Measurements from ENCODE around the gene AUTS2. TPM values are rescaled to one million over a fixed set of nuclear protein-coding genes. Genes with fewer than 3 reads are reported as not detected.

AUTS2 gene
- total and polyA plus RNA-seq, 2 of the 8 experiments (the other 6 are each of a cell fraction or from before 2014, with no cell fraction given): 25.9 to 101 TPM

- POLR2A ChIA-PET (ENCODE audit: partially characterized antibody): no interaction called here
- Histone ChIP-seq H3K23me2 (ENCODE audit: low read depth, low read length) (no peaks in the 10 kb centered on the region), H2AK5ac (ENCODE audit: low read depth, low read length) (no peak overlapping the region; the same call in 1 of the 2 replicates), H4K8ac (ENCODE audit: extremely low read depth, insufficient read depth, low read length) (no peak overlapping the region), H4K91ac (replicated peaks; ENCODE audit: insufficient read length, low read length) (no peak overlapping the region), H3K4me1 (replicated peaks in 1 of 4; ENCODE audit: control insufficient read depth in 3 of 4, insufficient read depth in 4 of 4, low read length in 3 of 4) (peaks cover 8 to 29% (median 13%) of the 10 kb centered on the region in 4 experiments; a peak in 6 of 7 replicates), H3K18ac (ENCODE audit: extremely low read depth, low read length) (no peak overlapping the region), H2BK15ac (ENCODE audit: low read length) (peak overlapping the region; percentile 21; the same call in 1 of the 2 replicates), H3K23ac (ENCODE audit: insufficient read length) (no peak overlapping the region), H3K27me3 (replicated peaks in 1 of 4; ENCODE audit: control insufficient read depth in 3 of 4, extremely low read depth in 1 of 4, insufficient read depth in 3 of 4, low read length in 3 of 4) (no peaks in the 10 kb centered on the region), H2BK20ac (ENCODE audit: low read length) (peak overlapping the region; percentile 96), H3K27ac (ENCODE audit: low read depth, low read length) (no peak overlapping the region), H3K79me2 (ENCODE audit: control insufficient read depth in 1 of 2, insufficient read depth in 2 of 2, low read length in 2 of 2) (no peaks in the 10 kb centered on the region), H2BK120ac (replicated peaks; ENCODE audit: low read depth, low read length) (no peak overlapping the region), H4K20me1 (replicated peaks in 1 of 2; ENCODE audit: control insufficient read depth in 1 of 2, insufficient read depth in 2 of 2, low read length in 2 of 2) (no peaks in the 10 kb centered on the region), H3K9ac (replicated peaks in 1 of 4; ENCODE audit: extremely low read depth in 1 of 4, low read depth in 3 of 4, low read length in 3 of 4) (no peak overlapping the region), H4K5ac (ENCODE audit: insufficient read length, low read depth, low read length) (no peak overlapping the region), H3K4ac (replicated peaks; ENCODE audit: insufficient read length, low read depth, low read length) (no peak overlapping the region), H3K79me1 (ENCODE audit: low read depth, low read length) (no peaks in the 10 kb centered on the region), H3K9me3 (ENCODE audit: insufficient read depth in 2 of 2, low read depth in 1 of 2, low read length in 1 of 2) (no peaks in the 10 kb centered on the region), H2AFZ (ENCODE audit: low read length) (no peak overlapping the region), H3K56ac (replicated peaks; ENCODE audit: insufficient read length, low read depth, low read length) (no peak overlapping the region), H3K4me3 (ENCODE audit: extremely low read depth in 1 of 4, insufficient read depth in 2 of 4, low read depth in 3 of 4, low read length in 4 of 4) (no peak overlapping the region), H3K4me2 (ENCODE audit: insufficient read depth in 1 of 2, low read depth in 2 of 2, low read length in 2 of 2) (no peak overlapping the region), H2BK12ac (ENCODE audit: low read depth, low read length) (no peak overlapping the region), H2BK5ac (ENCODE audit: low read depth, low read length) (0 out of 2 replicates have a peak overlapping the region, but pooled peaks have one; percentile 28), H3K36me3 (ENCODE audit: control insufficient read depth in 2 of 4, insufficient read depth in 4 of 4, low read length in 3 of 4) (no peaks in the 10 kb centered on the region), H3K14ac (ENCODE audit: insufficient read length) (no peak overlapping the region)
- CTCF ChIA-PET (ENCODE audit: partially characterized antibody): interaction anchor here (0.6 kb wide), 1 partner anchor 35 kb away, joined by 3 read pairs; no protein-coding TSS in a partner anchor
- DNase-seq (ENCODE audit: low read depth in 1 of 2, low spot score in 2 of 2) (no peak), FAIRE-seq (no peak)
- WGBS, 2 experiments (ENCODE audit: extremely low coverage in 1 of 2, insufficient coverage in 1 of 2, insufficient read length in 1 of 2, insufficient replicate concordance in 2 of 2, low coverage in 1 of 2, low lambda C conversion rate in 2 of 2, missing lambda C conversion rate in 1 of 2): 70% methylated on average over 6 of the region's 6 CpGs; no CpG with 5 or more reads in 1 of the 2 experiments
- TF ChIP-seq RXRA (IDR thresholded peaks at IDR 0.05; ENCODE audit: insufficient read depth, low read depth, low read length): no peak
- no peak for TF ChIP-seq ASH2L (IDR thresholded peaks at IDR 0.05; ENCODE audit: low read length)
- TF ChIP-seq RAD21 (IDR thresholded peaks at IDR 0.05 in 1 of 2, conservative IDR thresholded peaks at IDR 0.05 in 1 of 2; ENCODE audit: low read depth in 2 of 2, low read length in 2 of 2): no peak
- no peak for TF ChIP-seq RNF2 (IDR thresholded peaks at IDR 0.05; ENCODE audit: borderline replicate concordance, low read depth, low read length, missing control alignments, poor library complexity, severe bottlenecking)
- TF ChIP-seq CEBPB (IDR thresholded peaks at IDR 0.05; ENCODE audit: low read depth, low read length): no peak
- no peak for TF ChIP-seq JUND (IDR thresholded peaks at IDR 0.05; ENCODE audit: low read length)
- no peak for TF ChIP-seq CREB1 (IDR thresholded peaks at IDR 0.05)
- TF ChIP-seq TAF7 (optimal IDR thresholded peaks at IDR 0.05; ENCODE audit: borderline replicate concordance, low read depth, low read length): no peak
- TF ChIP-seq, protein P1, sequence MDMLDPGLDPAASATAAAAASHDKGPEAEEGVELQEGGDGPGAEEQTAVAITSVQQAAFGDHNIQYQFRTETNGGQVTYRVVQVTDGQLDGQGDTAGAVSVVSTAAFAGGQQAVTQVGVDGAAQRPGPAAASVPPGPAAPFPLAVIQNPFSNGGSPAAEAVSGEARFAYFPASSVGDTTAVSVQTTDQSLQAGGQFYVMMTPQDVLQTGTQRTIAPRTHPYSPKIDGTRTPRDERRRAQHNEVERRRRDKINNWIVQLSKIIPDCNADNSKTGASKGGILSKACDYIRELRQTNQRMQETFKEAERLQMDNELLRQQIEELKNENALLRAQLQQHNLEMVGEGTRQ (IDR thresholded peaks at IDR 0.05; ENCODE audit: low read length): no peak
- no peak for TF ChIP-seq EZH2 (IDR thresholded peaks at IDR 0.05; ENCODE audit: low read depth, low read length, severe bottlenecking)
- TF ChIP-seq KDM1A (IDR thresholded peaks at IDR 0.05; ENCODE audit: borderline replicate concordance, low read length): no peak
- no peak for TF ChIP-seq SAP30 (IDR thresholded peaks at IDR 0.05; ENCODE audit: insufficient read depth, insufficient replicate concordance, low read length)
Observed at GRCh38 chr7:69833964-69834363, 235.7 kb downstream of the AUTS2 start.
